ENCODE data around the gene KLHL10. TPM values are rescaled to one million over a fixed set of nuclear protein-coding genes. Genes with fewer than 3 reads are reported as not detected.
A peak's percentile ranks its signal among the peaks of the same experiment; 100 is the strongest.

KLHL10 gene
- total and polyA plus RNA-seq, 2 of the 13 experiments (the other 11 are each of a cell fraction or from before 2014, with no cell fraction given) = 0.04 to 0.08 TPM

GRCh38 chr17:41810659-41811548 is 26.7 kb upstream of the KLHL10 start (continued):
- TF ChIP-seq ZNF614 (CRISPR knock-in tag; IDR thresholded peaks at IDR 0.05; ENCODE audit: borderline replicate concordance) (peak; percentile 22; the same call in 1 of the 2 replicates), RFX1 (IDR thresholded peaks at IDR 0.05) (no peak), EP300 (IDR thresholded peaks at IDR 0.05; ENCODE audit: low read depth in 2 of 2, low read length in 2 of 2) (no peak), EP300 (CRISPR knock-in tag; IDR thresholded peaks at IDR 0.05; ENCODE audit: borderline replicate concordance) (no peak; the same call in 1 of the 2 replicates), SIX1 (CRISPR knock-in tag; IDR thresholded peaks at IDR 0.05; ENCODE audit: borderline replicate concordance) (no peak), CBX5 (CRISPR knock-in tag; IDR thresholded peaks at IDR 0.05; ENCODE audit: borderline replicate concordance) (0 out of 2 replicates have a peak, but pooled peaks have one; percentile 22), NFIC (IDR thresholded peaks at IDR 0.05; ENCODE audit: low read length) (no peak), ZBTB3 (CRISPR knock-in tag; IDR thresholded peaks at IDR 0.05; ENCODE audit: borderline replicate concordance, low read depth) (peak; percentile 52; the same call in 1 of the 2 replicates), HOXA7 (CRISPR knock-in tag; IDR thresholded peaks at IDR 0.05) (0 out of 2 replicates have a peak, but pooled peaks have one; percentile 56), SCMH1 (CRISPR knock-in tag; IDR thresholded peaks at IDR 0.05; ENCODE audit: borderline replicate concordance) (no peak), ZNF780A (CRISPR knock-in tag; IDR thresholded peaks at IDR 0.05) (peak; percentile 96; the same call in 1 of the 2 replicates), ZNF343 (CRISPR knock-in tag; IDR thresholded peaks at IDR 0.05) (peak; percentile 30; the same call in 1 of the 2 replicates), ZNF883 (CRISPR knock-in tag; IDR thresholded peaks at IDR 0.05; ENCODE audit: not compliant biosample characterization) (no peak), NCOA1 (CRISPR knock-in tag; IDR thresholded peaks at IDR 0.05) (no peak), FOXO1 (CRISPR knock-in tag; IDR thresholded peaks at IDR 0.05) (0 out of 2 replicates have a peak, but pooled peaks have one; percentile 11)
- TF ChIP-seq, protein P1, sequence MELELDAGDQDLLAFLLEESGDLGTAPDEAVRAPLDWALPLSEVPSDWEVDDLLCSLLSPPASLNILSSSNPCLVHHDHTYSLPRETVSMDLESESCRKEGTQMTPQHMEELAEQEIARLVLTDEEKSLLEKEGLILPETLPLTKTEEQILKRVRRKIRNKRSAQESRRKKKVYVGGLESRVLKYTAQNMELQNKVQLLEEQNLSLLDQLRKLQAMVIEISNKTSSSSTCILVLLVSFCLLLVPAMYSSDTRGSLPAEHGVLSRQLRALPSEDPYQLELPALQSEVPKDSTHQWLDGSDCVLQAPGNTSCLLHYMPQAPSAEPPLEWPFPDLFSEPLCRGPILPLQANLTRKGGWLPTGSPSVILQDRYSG (CRISPR knock-in tag; IDR thresholded peaks at IDR 0.05) = no peak
- TF ChIP-seq, protein P2, sequence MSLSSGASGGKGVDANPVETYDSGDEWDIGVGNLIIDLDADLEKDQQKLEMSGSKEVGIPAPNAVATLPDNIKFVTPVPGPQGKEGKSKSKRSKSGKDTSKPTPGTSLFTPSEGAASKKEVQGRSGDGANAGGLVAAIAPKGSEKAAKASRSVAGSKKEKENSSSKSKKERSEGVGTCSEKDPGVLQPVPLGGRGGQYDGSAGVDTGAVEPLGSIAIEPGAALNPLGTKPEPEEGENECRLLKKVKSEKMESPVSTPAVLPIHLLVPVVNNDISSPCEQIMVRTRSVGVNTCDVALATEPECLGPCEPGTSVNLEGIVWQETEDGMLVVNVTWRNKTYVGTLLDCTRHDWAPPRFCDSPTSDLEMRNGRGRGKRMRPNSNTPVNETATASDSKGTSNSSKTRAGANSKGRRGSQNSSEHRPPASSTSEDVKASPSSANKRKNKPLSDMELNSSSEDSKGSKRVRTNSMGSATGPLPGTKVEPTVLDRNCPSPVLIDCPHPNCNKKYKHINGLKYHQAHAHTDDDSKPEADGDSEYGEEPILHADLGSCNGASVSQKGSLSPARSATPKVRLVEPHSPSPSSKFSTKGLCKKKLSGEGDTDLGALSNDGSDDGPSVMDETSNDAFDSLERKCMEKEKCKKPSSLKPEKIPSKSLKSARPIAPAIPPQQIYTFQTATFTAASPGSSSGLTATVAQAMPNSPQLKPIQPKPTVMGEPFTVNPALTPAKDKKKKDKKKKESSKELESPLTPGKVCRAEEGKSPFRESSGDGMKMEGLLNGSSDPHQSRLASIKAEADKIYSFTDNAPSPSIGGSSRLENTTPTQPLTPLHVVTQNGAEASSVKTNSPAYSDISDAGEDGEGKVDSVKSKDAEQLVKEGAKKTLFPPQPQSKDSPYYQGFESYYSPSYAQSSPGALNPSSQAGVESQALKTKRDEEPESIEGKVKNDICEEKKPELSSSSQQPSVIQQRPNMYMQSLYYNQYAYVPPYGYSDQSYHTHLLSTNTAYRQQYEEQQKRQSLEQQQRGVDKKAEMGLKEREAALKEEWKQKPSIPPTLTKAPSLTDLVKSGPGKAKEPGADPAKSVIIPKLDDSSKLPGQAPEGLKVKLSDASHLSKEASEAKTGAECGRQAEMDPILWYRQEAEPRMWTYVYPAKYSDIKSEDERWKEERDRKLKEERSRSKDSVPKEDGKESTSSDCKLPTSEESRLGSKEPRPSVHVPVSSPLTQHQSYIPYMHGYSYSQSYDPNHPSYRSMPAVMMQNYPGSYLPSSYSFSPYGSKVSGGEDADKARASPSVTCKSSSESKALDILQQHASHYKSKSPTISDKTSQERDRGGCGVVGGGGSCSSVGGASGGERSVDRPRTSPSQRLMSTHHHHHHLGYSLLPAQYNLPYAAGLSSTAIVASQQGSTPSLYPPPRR (CRISPR knock-in tag; IDR thresholded peaks at IDR 0.05; ENCODE audit: borderline replicate concordance) = no peak; the same call in none of the 2 replicates
- TF ChIP-seq, protein P3, sequence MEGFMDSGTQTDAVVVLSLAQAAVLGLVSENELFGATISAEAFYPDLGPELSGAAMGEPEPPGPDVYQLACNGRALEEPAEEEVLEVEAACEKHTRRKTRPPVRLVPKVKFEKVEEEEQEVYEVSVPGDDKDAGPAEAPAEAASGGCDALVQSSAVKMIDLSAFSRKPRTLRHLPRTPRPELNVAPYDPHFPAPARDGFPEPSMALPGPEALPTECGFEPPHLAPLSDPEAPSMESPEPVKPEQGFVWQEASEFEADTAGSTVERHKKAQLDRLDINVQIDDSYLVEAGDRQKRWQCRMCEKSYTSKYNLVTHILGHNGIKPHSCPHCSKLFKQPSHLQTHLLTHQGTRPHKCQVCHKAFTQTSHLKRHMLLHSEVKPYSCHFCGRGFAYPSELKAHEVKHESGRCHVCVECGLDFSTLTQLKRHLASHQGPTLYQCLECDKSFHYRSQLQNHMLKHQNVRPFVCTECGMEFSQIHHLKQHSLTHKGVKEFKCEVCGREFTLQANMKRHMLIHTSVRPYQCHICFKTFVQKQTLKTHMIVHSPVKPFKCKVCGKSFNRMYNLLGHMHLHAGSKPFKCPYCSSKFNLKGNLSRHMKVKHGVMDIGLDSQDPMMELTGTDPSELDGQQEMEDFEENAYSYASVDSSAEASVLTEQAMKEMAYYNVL (CRISPR knock-in tag; IDR thresholded peaks at IDR 0.05; ENCODE audit: borderline replicate concordance) = no peak
